Loucy (cell line): ENCODE data around the gene IFI30.

Experiments
- EZH2phosphoT487 ChIP-seq: fragments of 200-600 bp; IDR thresholded peaks from 2 replicates; pipeline ENCODE4 v1.6.1; 2018; ENCODE audit warnings: antibody characterized with exemption, mild to moderate bottlenecking, moderate library complexity, borderline replicate concordance
- TF ChIP-seq, protein P1 (sequence below): fragments of 200-600 bp; sonication (generic); conservative IDR thresholded peaks from 2 replicates; pipeline ENCODE4 v1.5.1; 2014; ENCODE audit warnings: mild to moderate bottlenecking, antibody characterized with exemption, low read length

DNA sequence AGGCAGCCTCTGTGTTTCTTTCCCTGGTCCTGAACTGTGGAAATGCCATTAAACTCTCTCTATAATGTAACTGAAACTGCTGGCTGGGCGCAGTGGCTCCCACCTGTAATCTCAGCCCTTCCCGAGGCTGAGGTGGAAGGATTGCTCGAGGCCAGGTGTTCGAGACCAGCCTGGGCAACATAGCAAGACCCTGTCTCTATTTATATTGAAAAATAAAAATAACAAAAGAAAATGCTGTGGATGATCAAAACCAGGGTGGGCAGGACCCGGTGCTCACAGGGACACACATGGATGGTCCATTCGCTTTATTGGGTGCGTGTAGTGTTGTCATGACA lies 22.9 kb downstream of the IFI30 start:
- TF ChIP-seq, protein P1, sequence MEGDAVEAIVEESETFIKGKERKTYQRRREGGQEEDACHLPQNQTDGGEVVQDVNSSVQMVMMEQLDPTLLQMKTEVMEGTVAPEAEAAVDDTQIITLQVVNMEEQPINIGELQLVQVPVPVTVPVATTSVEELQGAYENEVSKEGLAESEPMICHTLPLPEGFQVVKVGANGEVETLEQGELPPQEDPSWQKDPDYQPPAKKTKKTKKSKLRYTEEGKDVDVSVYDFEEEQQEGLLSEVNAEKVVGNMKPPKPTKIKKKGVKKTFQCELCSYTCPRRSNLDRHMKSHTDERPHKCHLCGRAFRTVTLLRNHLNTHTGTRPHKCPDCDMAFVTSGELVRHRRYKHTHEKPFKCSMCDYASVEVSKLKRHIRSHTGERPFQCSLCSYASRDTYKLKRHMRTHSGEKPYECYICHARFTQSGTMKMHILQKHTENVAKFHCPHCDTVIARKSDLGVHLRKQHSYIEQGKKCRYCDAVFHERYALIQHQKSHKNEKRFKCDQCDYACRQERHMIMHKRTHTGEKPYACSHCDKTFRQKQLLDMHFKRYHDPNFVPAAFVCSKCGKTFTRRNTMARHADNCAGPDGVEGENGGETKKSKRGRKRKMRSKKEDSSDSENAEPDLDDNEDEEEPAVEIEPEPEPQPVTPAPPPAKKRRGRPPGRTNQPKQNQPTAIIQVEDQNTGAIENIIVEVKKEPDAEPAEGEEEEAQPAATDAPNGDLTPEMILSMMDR, result no peak
- no peak for TF ChIP-seq EZH2phosphoT487
